GM19035 (cell line): ENCODE measurements around the gene KDM5D.

ENCODE experiments used
- ATAC-seq: cut with Tn5 transposase; IDR thresholded peaks from one replicate; pipeline ENCODE4 v1.9.1; 2021; ENCODE audit not compliant: unreplicated experiment

KDM5D gene

GRCh38 chrY:19744381-19745378 is at the start of gene KDM5D:
Gene KDM5D, minus strand, starts transcription at chrY:19744726. Its CDS starts 192 bp downstream, at chrY:19744534.
- peak; percentile 77 for ATAC-seq

- no peak for ATAC-seq
These were observed 23.8 kb upstream of the KDM5D start for GRCh38 chrY:19768375-19768774.

GRCh38 chrY:19743331-19743730 is 1.2 kb downstream of the KDM5D start:
- no peak for ATAC-seq

- no peak for ATAC-seq
These were observed 2.4 kb downstream of the KDM5D start for GRCh38 chrY:19742153-19742552.

- ATAC-seq: no peak
These were observed 10.1 kb downstream of the KDM5D start for GRCh38 chrY:19734425-19734824.

- peak; percentile 93 for ATAC-seq
These were observed 26.6 kb downstream of the KDM5D start for GRCh38 chrY:19717950-19718349.

- no peak for ATAC-seq
These were observed 27.4 kb downstream of the KDM5D start for GRCh38 chrY:19717146-19717545.

- no peak for ATAC-seq
These were observed 29.3 kb downstream of the KDM5D start for GRCh38 chrY:19715226-19715625.

- ATAC-seq: no peak
These were observed 31.1 kb downstream of the KDM5D start for GRCh38 chrY:19713430-19713829.

GRCh38 chrY:19706273-19706672 is 38.3 kb downstream of the KDM5D start:
- ATAC-seq: no peak

GRCh38 chrY:19698495-19698894 is 46.0 kb downstream of the KDM5D start:
- ATAC-seq: no peak

- ATAC-seq: no peak
These were observed 63.7 kb downstream of the KDM5D start for GRCh38 chrY:19680821-19681220.
